ENCODE data around the gene NADSYN1.

NADSYN1 gene

GRCh38 chr11:71490044-71490730, 37.2 kb downstream of the NADSYN1 start:
- Histone ChIP-seq H3K36me3 (peaks cover 74 to 97% (median 92%) of the 10 kb centered on the region in 11 experiments), H3K4me3 (no peak overlapping the region), H3K27ac (no peak overlapping the region; a peak in 1 of 22 replicates), H3K4me1 (peaks cover 15 to 33% (median 30%) of the 10 kb centered on the region in 10 experiments), H3K9me3 (replicated peaks in 1 of 11) (peaks cover 0 to 8% (median 0%) of the 10 kb centered on the region in 11 experiments; a peak in 3 of 22 replicates), H4K20me1 (peaks cover 0 to 34% (median 0%) of the 10 kb centered on the region in 11 experiments; a peak in 4 of 22 replicates), H3K9ac (no peak overlapping the region), H3K4me2 (0 out of 22 replicates have a peak overlapping the region, but pooled peaks of 1 of the 11 experiments have one; percentile 45), H3K27me3 (no peaks in the 10 kb centered on the region)
- no peak for TF ChIP-seq Cebpa-rat (IDR thresholded peaks at IDR 0.05)

GRCh38 chr11:71490731-71491390, 37.9 kb downstream of the NADSYN1 start:
- H3K27me3 ChIP-seq = no peaks in the 10 kb centered on the region
- H3K4me1 ChIP-seq = peaks cover 15 to 39% (median 35%) of the 10 kb centered on the region in 10 experiments
- peaks cover 74 to 97% (median 92%) of the 10 kb centered on the region in 11 experiments for H3K36me3 ChIP-seq
- H3K4me3 ChIP-seq = no peak overlapping the region
- H3K9me3 ChIP-seq (replicated peaks in 1 of 11) = peaks cover 4 to 15% (median 6%) of the 10 kb centered on the region in 11 experiments; a peak in 20 of 22 replicates
- 0 out of 22 replicates have a peak overlapping the region, but pooled peaks of 1 of the 11 experiments have one; percentile 9 for H3K27ac ChIP-seq
- no peak for TF ChIP-seq Cebpa-rat (IDR thresholded peaks at IDR 0.05)
- H3K4me2 ChIP-seq = no peak overlapping the region
- no peak overlapping the region for H3K9ac ChIP-seq
- H4K20me1 ChIP-seq = peaks cover 0 to 33% (median 0%) of the 10 kb centered on the region in 11 experiments; a peak in 4 of 22 replicates

- Histone ChIP-seq H3K9ac (no peak overlapping the region), H3K4me1 (peaks cover 15 to 45% (median 36%) of the 10 kb centered on the region in 10 experiments), H4K20me1 (peaks cover 0 to 33% (median 0%) of the 10 kb centered on the region in 11 experiments; a peak in 3 of 22 replicates), H3K27me3 (no peaks in the 10 kb centered on the region), H3K36me3 (peaks cover 74 to 97% (median 92%) of the 10 kb centered on the region in 11 experiments), H3K4me2 (no peak overlapping the region), H3K4me3 (no peak overlapping the region), H3K9me3 (replicated peaks in 1 of 11) (peaks cover 6 to 22% (median 13%) of the 10 kb centered on the region in 11 experiments), H3K27ac (peak overlapping the region in 1 of 11 experiments; percentile 9; a peak in 1 of 22 replicates)
- TF ChIP-seq Cebpa-rat (IDR thresholded peaks at IDR 0.05) = no peak
These were observed 38.5 kb downstream of the NADSYN1 start for GRCh38 chr11:71491531-71491930.

- Histone ChIP-seq H4K20me1 (peaks cover 0 to 33% (median 0%) of the 10 kb centered on the region in 11 experiments; a peak in 3 of 22 replicates), H3K36me3 (peaks cover 77 to 97% (median 93%) of the 10 kb centered on the region in 11 experiments), H3K4me3 (no peak overlapping the region), H3K27me3 (no peaks in the 10 kb centered on the region), H3K27ac (peak overlapping the region in 1 of 11 experiments; percentile 9; a peak in 1 of 22 replicates), H3K4me1 (peaks cover 15 to 48% (median 37%) of the 10 kb centered on the region in 10 experiments), H3K9ac (no peak overlapping the region), H3K9me3 (replicated peaks in 1 of 11) (peaks cover 6 to 26% (median 17%) of the 10 kb centered on the region in 11 experiments), H3K4me2 (no peak overlapping the region)
- TF ChIP-seq Cebpa-rat (IDR thresholded peaks at IDR 0.05) = no peak
These were observed 38.9 kb downstream of the NADSYN1 start for GRCh38 chr11:71491940-71492339.

GRCh38 chr11:71495286-71496230, 42.6 kb downstream of the NADSYN1 start:
- H3K4me1 ChIP-seq = peaks cover 25 to 65% (median 52%) of the 10 kb centered on the region in 10 experiments
- H3K4me3 ChIP-seq = no peak overlapping the region
- peaks cover 0 to 8% (median 0%) of the 10 kb centered on the region in 11 experiments; a peak in 2 of 22 replicates for H4K20me1 ChIP-seq
- H3K4me2 ChIP-seq = peak overlapping the region in 8 of 11 experiments; percentile 7 to 78 (median 68); a peak in 14 of 22 replicates
- peaks cover 91 to 100% (median 100%) of the 10 kb centered on the region in 11 experiments for H3K36me3 ChIP-seq
- TF ChIP-seq Cebpa-rat (IDR thresholded peaks at IDR 0.05) = no peak
- peak overlapping the region in 3 of 11 experiments; percentile 36 to 60 (median 44); a peak in 7 of 22 replicates for H3K27ac ChIP-seq
- H3K9ac ChIP-seq = 0 out of 22 replicates have a peak overlapping the region, but pooled peaks of 1 of the 11 experiments have one; percentile 15
- peaks cover 6 to 56% (median 35%) of the 10 kb centered on the region in 11 experiments for H3K9me3 ChIP-seq (replicated peaks in 1 of 11)
- H3K27me3 ChIP-seq = no peaks in the 10 kb centered on the region

- H3K9ac ChIP-seq = no peak overlapping the region
- H3K4me1 ChIP-seq = peaks cover 25 to 73% (median 61%) of the 10 kb centered on the region in 10 experiments
- peaks cover 6 to 56% (median 35%) of the 10 kb centered on the region in 11 experiments for H3K9me3 ChIP-seq (replicated peaks in 1 of 11)
- peaks cover 0 to 2% (median 0%) of the 10 kb centered on the region in 11 experiments; a peak in 1 of 22 replicates for H4K20me1 ChIP-seq
- H3K36me3 ChIP-seq = peaks cover 90 to 100% (median 100%) of the 10 kb centered on the region in 11 experiments
- no peak overlapping the region for H3K4me3 ChIP-seq
- no peaks in the 10 kb centered on the region for H3K27me3 ChIP-seq
- peak overlapping the region in 1 of 11 experiments; percentile 68; a peak in 2 of 22 replicates for H3K4me2 ChIP-seq
- peak overlapping the region in 1 of 11 experiments; percentile 32; a peak in 2 of 22 replicates for H3K27ac ChIP-seq
- TF ChIP-seq Cebpa-rat (IDR thresholded peaks at IDR 0.05) = no peak
These were observed 43.4 kb downstream of the NADSYN1 start for GRCh38 chr11:71496421-71496820.

GRCh38 chr11:71498091-71498490, 45.1 kb downstream of the NADSYN1 start:
- peaks cover 28 to 85% (median 71%) of the 10 kb centered on the region in 10 experiments for H3K4me1 ChIP-seq
- 0 out of 20 replicates have a peak overlapping the region, but pooled peaks of 2 of the 10 experiments have one; percentile 8 to 24 for H3K4me3 ChIP-seq
- H4K20me1 ChIP-seq = peaks cover 0 to 5% (median 0%) of the 10 kb centered on the region in 11 experiments; a peak in 2 of 22 replicates
- peak overlapping the region in 6 of 11 experiments; percentile 63 to 88 (median 83); a peak in 12 of 22 replicates for H3K27ac ChIP-seq
- peak overlapping the region in 10 of 11 experiments; percentile 43 to 87 (median 82); a peak in 13 of 22 replicates for H3K4me2 ChIP-seq
- TF ChIP-seq Cebpa-rat (IDR thresholded peaks at IDR 0.05) = no peak
- H3K36me3 ChIP-seq = peaks cover 79 to 96% (median 93%) of the 10 kb centered on the region in 11 experiments
- no peaks in the 10 kb centered on the region for H3K27me3 ChIP-seq
- peaks cover 6 to 56% (median 35%) of the 10 kb centered on the region in 11 experiments for H3K9me3 ChIP-seq (replicated peaks in 1 of 11)
- H3K9ac ChIP-seq = no peak overlapping the region
